Breast epithelium (tissue), 3 donors: Measurements from ENCODE around the gene PCSK4.

ENCODE experiments used
- POLR2A ChIP-seq: fragments of 450-650 bp; IDR thresholded peaks from one replicate; pipeline ENCODE4 v1.6.1; 2016; ENCODE audit warnings: antibody characterized with exemption, mild to moderate bottlenecking, moderate library complexity
- POLR2AphosphoS5 ChIP-seq, 3 donors: sonication (generic); formaldehyde crosslinking; IDR thresholded peaks; one replicate each; pipeline ENCODE4 v1.6.1; 2017; ENCODE audit warnings: antibody characterized with exemption in 3 of 3
- TF ChIP-seq, protein P1 (sequence below), 3 donors: fragments of 450-650 bp; IDR thresholded peaks; one replicate each; pipeline ENCODE4 v1.5.1; 2016 to 2017; ENCODE audit warnings: antibody characterized with exemption in 3 of 3, mild to moderate bottlenecking in 3 of 3, moderate library complexity in 3 of 3

DNA sequence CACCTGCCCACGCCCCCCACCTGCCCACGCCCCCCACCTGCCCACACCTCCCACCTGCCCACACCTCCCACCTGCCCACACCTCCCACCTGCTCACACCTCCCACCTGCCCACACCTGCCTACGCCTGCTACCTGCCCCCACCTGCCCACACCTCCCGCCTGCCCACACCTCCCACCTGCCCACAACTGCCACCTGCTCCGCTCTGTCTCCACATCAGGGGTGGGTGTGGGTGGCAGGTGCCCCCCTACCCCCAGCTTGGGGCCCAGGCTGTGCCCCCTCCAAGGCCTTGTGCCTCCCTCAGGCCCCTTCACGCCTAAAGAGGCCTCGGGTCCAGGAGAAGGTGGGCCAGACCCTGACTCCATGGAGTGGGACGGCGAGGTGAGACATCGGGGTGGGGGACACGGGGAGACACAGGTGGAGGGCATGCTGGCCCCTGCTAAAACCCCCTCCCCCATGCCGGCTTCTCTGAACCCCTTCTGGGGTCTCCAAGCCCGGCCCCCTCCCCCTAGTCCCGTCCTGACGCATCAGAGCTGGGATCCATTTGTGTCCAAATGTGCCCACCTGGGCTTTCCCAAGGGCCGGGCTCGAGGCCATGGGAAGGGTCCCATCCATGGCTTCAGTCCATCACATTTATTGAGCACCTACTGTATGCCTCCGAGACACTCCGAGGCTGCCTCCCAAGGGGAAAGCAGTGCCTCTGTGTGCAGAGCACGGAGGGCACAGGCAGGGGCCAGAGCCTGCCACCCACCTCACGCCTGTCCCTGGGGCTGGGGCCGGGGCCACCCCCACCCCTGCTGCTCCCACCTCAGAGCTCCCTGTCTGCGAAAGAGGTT, 38.7 kb upstream of the PCSK4 start:
- TF ChIP-seq, protein P1, sequence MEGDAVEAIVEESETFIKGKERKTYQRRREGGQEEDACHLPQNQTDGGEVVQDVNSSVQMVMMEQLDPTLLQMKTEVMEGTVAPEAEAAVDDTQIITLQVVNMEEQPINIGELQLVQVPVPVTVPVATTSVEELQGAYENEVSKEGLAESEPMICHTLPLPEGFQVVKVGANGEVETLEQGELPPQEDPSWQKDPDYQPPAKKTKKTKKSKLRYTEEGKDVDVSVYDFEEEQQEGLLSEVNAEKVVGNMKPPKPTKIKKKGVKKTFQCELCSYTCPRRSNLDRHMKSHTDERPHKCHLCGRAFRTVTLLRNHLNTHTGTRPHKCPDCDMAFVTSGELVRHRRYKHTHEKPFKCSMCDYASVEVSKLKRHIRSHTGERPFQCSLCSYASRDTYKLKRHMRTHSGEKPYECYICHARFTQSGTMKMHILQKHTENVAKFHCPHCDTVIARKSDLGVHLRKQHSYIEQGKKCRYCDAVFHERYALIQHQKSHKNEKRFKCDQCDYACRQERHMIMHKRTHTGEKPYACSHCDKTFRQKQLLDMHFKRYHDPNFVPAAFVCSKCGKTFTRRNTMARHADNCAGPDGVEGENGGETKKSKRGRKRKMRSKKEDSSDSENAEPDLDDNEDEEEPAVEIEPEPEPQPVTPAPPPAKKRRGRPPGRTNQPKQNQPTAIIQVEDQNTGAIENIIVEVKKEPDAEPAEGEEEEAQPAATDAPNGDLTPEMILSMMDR (IDR thresholded peaks at IDR 0.05) = no peak
- TF ChIP-seq POLR2A (no peak), POLR2AphosphoS5 (IDR thresholded peaks at IDR 0.05) (no peak)
